ENCODE data around the gene TMEM255B.

DNA sequence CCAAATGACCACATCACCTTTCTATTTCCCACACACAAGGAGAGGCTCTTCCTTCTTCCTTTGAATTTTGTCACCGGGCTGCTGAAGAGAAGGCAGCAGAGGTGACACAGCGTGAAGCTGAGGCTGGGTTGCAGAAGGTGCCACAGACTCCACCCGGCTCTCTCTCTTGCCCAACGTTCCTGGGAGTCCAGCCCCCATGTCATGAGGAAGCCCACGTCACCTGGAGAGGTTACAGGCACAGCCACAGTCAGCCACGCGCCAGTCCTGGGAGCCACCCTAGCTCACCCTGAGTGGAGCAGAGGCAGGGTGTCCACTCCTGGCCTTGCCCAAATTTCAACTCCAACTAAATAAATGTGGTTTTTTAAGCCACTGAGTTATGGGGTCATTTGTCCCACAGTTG, 4.8 kb upstream of the TMEM255B start:
- TF ChIP-seq POLR2A (IDR thresholded peaks at IDR 0.05) = no peak
- TF ChIP-seq, protein P1, sequence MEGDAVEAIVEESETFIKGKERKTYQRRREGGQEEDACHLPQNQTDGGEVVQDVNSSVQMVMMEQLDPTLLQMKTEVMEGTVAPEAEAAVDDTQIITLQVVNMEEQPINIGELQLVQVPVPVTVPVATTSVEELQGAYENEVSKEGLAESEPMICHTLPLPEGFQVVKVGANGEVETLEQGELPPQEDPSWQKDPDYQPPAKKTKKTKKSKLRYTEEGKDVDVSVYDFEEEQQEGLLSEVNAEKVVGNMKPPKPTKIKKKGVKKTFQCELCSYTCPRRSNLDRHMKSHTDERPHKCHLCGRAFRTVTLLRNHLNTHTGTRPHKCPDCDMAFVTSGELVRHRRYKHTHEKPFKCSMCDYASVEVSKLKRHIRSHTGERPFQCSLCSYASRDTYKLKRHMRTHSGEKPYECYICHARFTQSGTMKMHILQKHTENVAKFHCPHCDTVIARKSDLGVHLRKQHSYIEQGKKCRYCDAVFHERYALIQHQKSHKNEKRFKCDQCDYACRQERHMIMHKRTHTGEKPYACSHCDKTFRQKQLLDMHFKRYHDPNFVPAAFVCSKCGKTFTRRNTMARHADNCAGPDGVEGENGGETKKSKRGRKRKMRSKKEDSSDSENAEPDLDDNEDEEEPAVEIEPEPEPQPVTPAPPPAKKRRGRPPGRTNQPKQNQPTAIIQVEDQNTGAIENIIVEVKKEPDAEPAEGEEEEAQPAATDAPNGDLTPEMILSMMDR (IDR thresholded peaks at IDR 0.05) = no peak
